ENCODE results near the gene GLIPR1. TPM values are rescaled to one million over a fixed set of nuclear protein-coding genes. Genes with fewer than 3 reads are reported as not detected.

Gene GLIPR1
- total RNA-seq, 1 donor from 2014 or later = 7.3 TPM

Other genes starting within 250 kb of the GLIPR1 start
- 1.1 and 1.2 TPM in 2 replicates for gene CAPS2, start 150.4 kb upstream of the GLIPR1 start, total RNA-seq
- gene GLIPR1L1, start 146.1 kb upstream of the GLIPR1 start, total RNA-seq = not detected in 2 replicates
- gene GLIPR1L2, start 89.7 kb upstream of the GLIPR1 start, total RNA-seq = not detected in 2 replicates
- gene KRR1, start 30.9 kb downstream of the GLIPR1 start, total RNA-seq = 130 and 137 TPM in 2 replicates